Measurements from ENCODE around the gene GTPBP8. TPM values are rescaled to one million over a fixed set of nuclear protein-coding genes. Genes with fewer than 3 reads are reported as not detected.

GTPBP8 gene
- total and polyA plus RNA-seq, 2 of the 13 experiments (the other 11 are each of a cell fraction or from before 2014, with no cell fraction given): 12.5 to 16.7 TPM

- peaks cover 16 to 77% of the 10 kb centered on the region in 2 experiments for H3K36me3 ChIP-seq (replicated peaks in 1 of 2; ENCODE audit: control insufficient read depth in 1 of 2, insufficient read depth in 2 of 2, low read length in 2 of 2)
- TF ChIP-seq, protein P1, sequence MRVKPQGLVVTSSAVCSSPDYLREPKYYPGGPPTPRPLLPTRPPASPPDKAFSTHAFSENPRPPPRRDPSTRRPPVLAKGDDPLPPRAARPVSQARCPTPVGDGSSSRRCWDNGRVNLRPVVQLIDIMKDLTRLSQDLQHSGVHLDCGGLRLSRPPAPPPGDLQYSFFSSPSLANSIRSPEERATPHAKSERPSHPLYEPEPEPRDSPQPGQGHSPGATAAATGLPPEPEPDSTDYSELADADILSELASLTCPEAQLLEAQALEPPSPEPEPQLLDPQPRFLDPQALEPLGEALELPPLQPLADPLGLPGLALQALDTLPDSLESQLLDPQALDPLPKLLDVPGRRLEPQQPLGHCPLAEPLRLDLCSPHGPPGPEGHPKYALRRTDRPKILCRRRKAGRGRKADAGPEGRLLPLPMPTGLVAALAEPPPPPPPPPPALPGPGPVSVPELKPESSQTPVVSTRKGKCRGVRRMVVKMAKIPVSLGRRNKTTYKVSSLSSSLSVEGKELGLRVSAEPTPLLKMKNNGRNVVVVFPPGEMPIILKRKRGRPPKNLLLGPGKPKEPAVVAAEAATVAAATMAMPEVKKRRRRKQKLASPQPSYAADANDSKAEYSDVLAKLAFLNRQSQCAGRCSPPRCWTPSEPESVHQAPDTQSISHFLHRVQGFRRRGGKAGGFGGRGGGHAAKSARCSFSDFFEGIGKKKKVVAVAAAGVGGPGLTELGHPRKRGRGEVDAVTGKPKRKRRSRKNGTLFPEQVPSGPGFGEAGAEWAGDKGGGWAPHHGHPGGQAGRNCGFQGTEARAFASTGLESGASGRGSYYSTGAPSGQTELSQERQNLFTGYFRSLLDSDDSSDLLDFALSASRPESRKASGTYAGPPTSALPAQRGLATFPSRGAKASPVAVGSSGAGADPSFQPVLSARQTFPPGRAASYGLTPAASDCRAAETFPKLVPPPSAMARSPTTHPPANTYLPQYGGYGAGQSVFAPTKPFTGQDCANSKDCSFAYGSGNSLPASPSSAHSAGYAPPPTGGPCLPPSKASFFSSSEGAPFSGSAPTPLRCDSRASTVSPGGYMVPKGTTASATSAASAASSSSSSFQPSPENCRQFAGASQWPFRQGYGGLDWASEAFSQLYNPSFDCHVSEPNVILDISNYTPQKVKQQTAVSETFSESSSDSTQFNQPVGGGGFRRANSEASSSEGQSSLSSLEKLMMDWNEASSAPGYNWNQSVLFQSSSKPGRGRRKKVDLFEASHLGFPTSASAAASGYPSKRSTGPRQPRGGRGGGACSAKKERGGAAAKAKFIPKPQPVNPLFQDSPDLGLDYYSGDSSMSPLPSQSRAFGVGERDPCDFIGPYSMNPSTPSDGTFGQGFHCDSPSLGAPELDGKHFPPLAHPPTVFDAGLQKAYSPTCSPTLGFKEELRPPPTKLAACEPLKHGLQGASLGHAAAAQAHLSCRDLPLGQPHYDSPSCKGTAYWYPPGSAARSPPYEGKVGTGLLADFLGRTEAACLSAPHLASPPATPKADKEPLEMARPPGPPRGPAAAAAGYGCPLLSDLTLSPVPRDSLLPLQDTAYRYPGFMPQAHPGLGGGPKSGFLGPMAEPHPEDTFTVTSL (CRISPR knock-in tag; IDR thresholded peaks at IDR 0.05; ENCODE audit: borderline replicate concordance): no peak
- TF ChIP-seq SIX1 (CRISPR knock-in tag; IDR thresholded peaks at IDR 0.05; ENCODE audit: borderline replicate concordance) (no peak), ZNF629 (CRISPR knock-in tag; conservative IDR thresholded peaks at IDR 0.05) (peak; percentile 72), ZFP82 (CRISPR knock-in tag; IDR thresholded peaks at IDR 0.05; ENCODE audit: borderline replicate concordance) (no peak), ATF2 (CRISPR knock-in tag; IDR thresholded peaks at IDR 0.05) (no peak)
- WGBS (ENCODE audit: low lambda C conversion rate): 97% methylated on average over 4 of the region's 4 CpGs
Observed at GRCh38 chr3:113006359-113007056, 15.7 kb downstream of the GTPBP8 start.

More at GRCh38 chr3:113006359-113007056, 15.7 kb downstream of the GTPBP8 start:
- ChIA-PET CTCF (ENCODE audit: low intra/inter-chr PET ratio, low total read pairs) (no interaction called here), POLR2A (interaction anchor here (2.2 kb wide), 1 partner anchor 13 kb away, joined by 8 read pairs; a partner anchor contains a TSS)
- H3K4me1 ChIP-seq (ENCODE audit: insufficient read depth, low read length): no peaks in the 10 kb centered on the region
- no peaks in the 10 kb centered on the region for H3K27me3 ChIP-seq (ENCODE audit: control insufficient read depth in 1 of 2, insufficient read depth in 2 of 2, low read length in 2 of 2)
- intact Hi-C loops (cut with micrococcal nuclease; ENCODE audit: unreplicated experiment): no loop called here
- no peak overlapping the region for H3K27ac ChIP-seq (ENCODE audit: extremely low read length, insufficient read depth, low read length)
- H3K9me3 ChIP-seq (ENCODE audit: low read length): no peaks in the 10 kb centered on the region
- H3K4me2 ChIP-seq (ENCODE audit: low read depth, low read length): no peak overlapping the region
- no TSS peak for BruUV-seq (replicated peaks)
- no peak overlapping the region for H2AFZ ChIP-seq (ENCODE audit: low read length)
- no peaks in the 10 kb centered on the region; the same call in 1 of the 2 replicates for H4K20me1 ChIP-seq (ENCODE audit: insufficient read depth, low read length)
- DNase-seq (ENCODE audit: low spot score) (no peak), ATAC-seq (no peak), FAIRE-seq (no peak)
- no peak overlapping the region for H3K9ac ChIP-seq (ENCODE audit: insufficient read depth, low read depth, low read length)
- in situ Hi-C loops (cut with HindIII; ENCODE audit: extremely low pct_ligation_motif_present, low pct_unique_long_range_greater_than_20kb): no loop called here
- H3K4me3 ChIP-seq (replicated peaks in 1 of 3; ENCODE audit: insufficient read depth in 1 of 3, low read depth in 2 of 3, low read length in 3 of 3): no peak overlapping the region
- peaks cover 3% of the 10 kb centered on the region for H3K79me2 ChIP-seq (ENCODE audit: insufficient read depth, low read length)
